Mammary epithelial cell (primary cell): ENCODE data around the gene TXNDC2.

Experiments
- EZH2 ChIP-seq: IDR thresholded peaks from 2 replicates; pipeline ENCODE4 v1.6.1; 2012; ENCODE audit warnings: low read length, inconsistent platforms, borderline replicate concordance
- TF ChIP-seq, protein P1 (sequence below), 2 donors: IDR thresholded peaks in 1 of 2; conservative IDR thresholded peaks in 1 of 2; 2 replicates each; pipeline ENCODE4 v1.5.1; 2011 to 2012; ENCODE audit warnings: inconsistent platforms in 2 of 2, low read length in 2 of 2, mild to moderate bottlenecking in 2 of 2, control low read depth in 1 of 2, low read depth in 1 of 2; ENCODE audit not compliant: insufficient read depth in 1 of 2; ENCODE audit errors: extremely low read depth in 1 of 2

DNA sequence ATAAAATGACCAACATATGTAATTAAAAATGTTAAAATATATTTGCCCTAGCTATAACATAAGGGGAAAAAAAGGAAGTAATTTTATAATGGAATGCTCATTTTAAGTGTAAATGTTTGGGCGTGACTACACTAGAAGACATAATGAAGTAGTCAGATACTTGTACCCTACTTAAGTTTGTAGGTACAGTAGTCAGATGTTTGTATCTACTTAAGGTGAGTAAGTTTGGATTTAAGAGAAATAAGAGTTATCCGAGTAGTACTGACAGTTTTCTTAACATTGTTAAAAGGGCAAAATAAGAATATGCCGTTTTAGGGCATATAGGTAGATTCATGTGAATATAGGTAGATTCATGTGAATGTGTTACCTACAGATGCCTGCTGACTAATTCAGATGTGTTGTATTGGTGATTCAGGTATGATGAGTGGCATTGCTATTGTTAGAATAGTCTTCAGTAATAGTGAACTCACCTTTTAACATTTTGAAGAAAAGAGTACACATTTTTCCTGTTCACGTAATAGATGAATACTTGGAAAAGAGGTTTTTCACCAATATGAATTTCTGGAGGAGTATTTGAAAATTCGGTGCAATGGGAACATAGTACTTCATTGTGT lies 43.0 kb downstream of the TXNDC2 start:
- TF ChIP-seq, protein P1, sequence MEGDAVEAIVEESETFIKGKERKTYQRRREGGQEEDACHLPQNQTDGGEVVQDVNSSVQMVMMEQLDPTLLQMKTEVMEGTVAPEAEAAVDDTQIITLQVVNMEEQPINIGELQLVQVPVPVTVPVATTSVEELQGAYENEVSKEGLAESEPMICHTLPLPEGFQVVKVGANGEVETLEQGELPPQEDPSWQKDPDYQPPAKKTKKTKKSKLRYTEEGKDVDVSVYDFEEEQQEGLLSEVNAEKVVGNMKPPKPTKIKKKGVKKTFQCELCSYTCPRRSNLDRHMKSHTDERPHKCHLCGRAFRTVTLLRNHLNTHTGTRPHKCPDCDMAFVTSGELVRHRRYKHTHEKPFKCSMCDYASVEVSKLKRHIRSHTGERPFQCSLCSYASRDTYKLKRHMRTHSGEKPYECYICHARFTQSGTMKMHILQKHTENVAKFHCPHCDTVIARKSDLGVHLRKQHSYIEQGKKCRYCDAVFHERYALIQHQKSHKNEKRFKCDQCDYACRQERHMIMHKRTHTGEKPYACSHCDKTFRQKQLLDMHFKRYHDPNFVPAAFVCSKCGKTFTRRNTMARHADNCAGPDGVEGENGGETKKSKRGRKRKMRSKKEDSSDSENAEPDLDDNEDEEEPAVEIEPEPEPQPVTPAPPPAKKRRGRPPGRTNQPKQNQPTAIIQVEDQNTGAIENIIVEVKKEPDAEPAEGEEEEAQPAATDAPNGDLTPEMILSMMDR (conservative IDR thresholded peaks at IDR 0.05 in 1 of 2, IDR thresholded peaks at IDR 0.05 in 1 of 2; ENCODE audit: extremely low read depth in 1 of 2, insufficient read depth in 1 of 2, low read depth in 1 of 2, low read length in 2 of 2): no peak
- TF ChIP-seq EZH2: no peak
